ENCODE results near the gene MT1F.
"Not testable (repeated sequence)": the region's sequence is repeated elsewhere in the genome, so short reads cannot be mapped to it uniquely, and the experiment has no call there.

The MT1F gene

GRCh38 chr16:56672761-56673536 is 15.2 kb downstream of the MT1F start:
- no peak for DNase-seq (ENCODE audit: low read depth, low spot score)

GRCh38 chr16:56673921-56674320 is 16.2 kb downstream of the MT1F start:
- no peak for DNase-seq (ENCODE audit: low read depth, low spot score)

GRCh38 chr16:56674570-56674969 is 16.8 kb downstream of the MT1F start:
- not testable (repeated sequence) for DNase-seq (ENCODE audit: low read depth, low spot score)

GRCh38 chr16:56675685-56676210 is 18.0 kb downstream of the MT1F start:
- DNase-seq (ENCODE audit: low read depth, low spot score), result no peak

GRCh38 chr16:56677474-56677873 is 19.7 kb downstream of the MT1F start:
- DNase-seq (ENCODE audit: low read depth, low spot score), result no peak

GRCh38 chr16:56679078-56679730 is 21.4 kb downstream of the MT1F start:
- DNase-seq (ENCODE audit: low read depth, low spot score), result no peak

- DNase-seq (ENCODE audit: low read depth, low spot score), result no peak
Observed at GRCh38 chr16:56679818-56680217, 22.1 kb downstream of the MT1F start.

- DNase-seq (ENCODE audit: low read depth, low spot score), result no peak
Observed at GRCh38 chr16:56681939-56682702, 24.4 kb downstream of the MT1F start, which contains the start of gene MT1X. Gene MT1X (plus strand): TSS chr16:56682470. CDS start chr16:56682541, 71 bp downstream.

GRCh38 chr16:56682703-56683397 is 25.1 kb downstream of the MT1F start:
- no peak for DNase-seq (ENCODE audit: low read depth, low spot score)

GRCh38 chr16:56683424-56684172 is 25.8 kb downstream of the MT1F start:
- DNase-seq (ENCODE audit: low read depth, low spot score), result no peak

- no peak for DNase-seq (ENCODE audit: low read depth, low spot score)
Observed at GRCh38 chr16:56684256-56684925, 26.6 kb downstream of the MT1F start.

- no peak for DNase-seq (ENCODE audit: low read depth, low spot score)
Observed at GRCh38 chr16:56684926-56685590, 27.3 kb downstream of the MT1F start.

GRCh38 chr16:56686758-56687157 is 29.0 kb downstream of the MT1F start:
- DNase-seq (ENCODE audit: low read depth, low spot score), result no peak

- no peak for DNase-seq (ENCODE audit: low read depth, low spot score)
Observed at GRCh38 chr16:56688762-56689161, 31.0 kb downstream of the MT1F start.

GRCh38 chr16:56689171-56689570 is 31.4 kb downstream of the MT1F start:
- DNase-seq (ENCODE audit: low read depth, low spot score), result no peak

- DNase-seq (ENCODE audit: low read depth, low spot score), result no peak
Observed at GRCh38 chr16:56690420-56691122, 32.8 kb downstream of the MT1F start.

- no peak for DNase-seq (ENCODE audit: low read depth, low spot score)
Observed at GRCh38 chr16:56691885-56692284, 34.1 kb downstream of the MT1F start.

- no peak for DNase-seq (ENCODE audit: low read depth, low spot score)
Observed at GRCh38 chr16:56695246-56695645, 37.5 kb downstream of the MT1F start.
